H7 (cell line): ENCODE measurements around the gene THNSL1. TPM values are rescaled to one million over a fixed set of nuclear protein-coding genes. Genes with fewer than 3 reads are reported as not detected.
A peak's percentile ranks its signal among the peaks of the same experiment; 100 is the strongest.

Experiments
- DNase-seq: peaks from one replicate; pipeline ENCODE4 v3.0.0; 2012
- H3K27me3 ChIP-seq: 2 replicates; pipeline ENCODE4 v1.6.0; 2011; ENCODE audit warnings: mild to moderate bottlenecking, low read length; ENCODE audit not compliant: control insufficient read depth, insufficient read depth
- H3K36me3 ChIP-seq: replicated peaks from 2 replicates; pipeline ENCODE4 v1.5.1; 2011; ENCODE audit warnings: low read length; ENCODE audit not compliant: control insufficient read depth, insufficient read depth
- H3K4me3 ChIP-seq: 2 replicates; pipeline ENCODE4 v1.5.1; 2011; ENCODE audit warnings: low read depth, mild to moderate bottlenecking, control low read depth, low read length, moderate library complexity; ENCODE audit not compliant: insufficient read depth
- total RNA-seq: library from RNA; depleted of rRNA; stranded (reverse); fragments of >200 nt; shearing (Covaris generic); gene quantifications from 2 replicates; pipeline ENCODE4 v1.2.3, GENCODE V29; 2014; rRNA removed

THNSL1 gene
- total RNA-seq, 1 experiment from 2014 or later, result 5.9 TPM

DNA sequence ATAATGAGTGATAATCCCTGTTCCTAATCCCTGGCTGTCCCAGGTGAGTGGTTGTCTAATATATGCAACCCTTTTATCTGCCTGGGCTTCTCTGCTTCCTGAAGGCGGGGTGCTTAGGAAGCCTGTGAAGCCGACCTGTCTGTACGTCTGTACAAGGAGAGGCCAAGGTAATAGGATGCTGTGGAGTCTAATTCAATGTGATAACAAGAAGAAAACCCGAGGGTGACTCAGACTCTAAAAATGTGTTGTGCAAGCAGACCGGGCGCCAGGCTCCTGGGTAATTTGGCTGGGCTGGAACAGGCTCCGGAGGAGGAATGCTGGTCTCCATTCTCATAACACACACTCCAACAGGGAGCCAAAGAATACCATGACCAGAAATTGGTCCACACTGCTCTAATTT lies 43.6 kb downstream of the THNSL1 start:
- H3K36me3 ChIP-seq, result no peaks in the 10 kb centered on the region
- no peaks in the 10 kb centered on the region for H3K27me3 ChIP-seq
- no peak overlapping the region for H3K4me3 ChIP-seq
- DNase-seq, result no peak

DNA sequence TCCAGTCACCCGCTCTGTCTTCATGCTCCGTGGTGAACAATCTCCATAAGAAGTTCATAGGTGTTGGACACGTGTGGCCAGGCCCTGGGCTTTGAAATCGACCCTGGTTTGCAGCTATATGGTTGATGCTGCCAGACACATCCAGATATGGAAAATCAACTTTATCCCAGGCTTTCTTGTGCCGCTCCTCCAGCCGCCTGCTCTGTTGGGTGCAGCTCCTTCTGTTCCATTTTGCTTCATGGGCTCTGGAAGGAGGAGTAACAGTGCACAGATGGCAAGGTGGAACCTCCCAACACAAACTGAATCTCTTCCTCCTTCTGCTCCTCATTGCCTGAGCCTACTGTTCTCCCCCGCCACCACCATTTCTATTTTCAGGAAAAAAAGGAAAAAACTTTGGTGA lies 44.7 kb downstream of the THNSL1 start:
- Histone ChIP-seq H3K4me3 (no peak overlapping the region), H3K36me3 (no peaks in the 10 kb centered on the region), H3K27me3 (no peaks in the 10 kb centered on the region)
- no peak for DNase-seq

DNA sequence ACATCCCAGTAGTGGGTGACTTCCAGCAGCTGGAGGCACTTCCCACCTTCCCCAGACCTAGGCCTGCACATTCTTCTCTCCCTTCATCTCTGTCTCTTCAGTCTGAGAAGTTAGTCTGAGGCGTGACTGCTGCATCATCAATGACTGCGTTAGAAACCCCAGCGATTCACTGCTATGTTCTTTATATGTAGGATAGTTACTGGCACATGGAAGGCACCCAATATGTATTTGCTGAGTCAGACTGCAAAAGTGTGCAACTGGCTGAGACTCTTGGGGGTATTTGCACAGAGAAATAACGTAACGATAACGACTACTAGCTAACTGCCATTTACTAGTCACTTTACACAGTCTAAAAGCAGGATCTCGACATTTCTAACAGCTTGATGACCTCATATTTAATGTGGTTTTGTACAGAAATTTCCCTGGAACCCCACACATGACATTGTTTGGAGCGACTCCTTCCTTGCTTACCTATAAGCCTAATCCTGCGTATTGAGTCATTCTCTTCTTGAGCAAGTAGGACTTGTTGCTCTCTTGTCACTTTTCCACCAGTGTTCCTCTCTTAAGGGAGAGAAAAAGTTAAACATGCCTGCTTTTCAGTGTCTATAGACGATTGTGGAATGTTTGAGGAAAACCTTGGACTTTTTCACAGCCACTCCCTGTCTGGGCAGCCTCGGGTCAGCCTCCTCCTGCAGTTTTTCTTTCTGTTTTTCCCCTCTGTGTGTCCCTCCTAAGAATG lies 45.5 kb downstream of the THNSL1 start:
- H3K4me3 ChIP-seq, result no peak overlapping the region
- H3K36me3 ChIP-seq, result no peaks in the 10 kb centered on the region
- DNase-seq, result no peak
- H3K27me3 ChIP-seq, result no peaks in the 10 kb centered on the region; the same call in 1 of the 2 replicates

DNA sequence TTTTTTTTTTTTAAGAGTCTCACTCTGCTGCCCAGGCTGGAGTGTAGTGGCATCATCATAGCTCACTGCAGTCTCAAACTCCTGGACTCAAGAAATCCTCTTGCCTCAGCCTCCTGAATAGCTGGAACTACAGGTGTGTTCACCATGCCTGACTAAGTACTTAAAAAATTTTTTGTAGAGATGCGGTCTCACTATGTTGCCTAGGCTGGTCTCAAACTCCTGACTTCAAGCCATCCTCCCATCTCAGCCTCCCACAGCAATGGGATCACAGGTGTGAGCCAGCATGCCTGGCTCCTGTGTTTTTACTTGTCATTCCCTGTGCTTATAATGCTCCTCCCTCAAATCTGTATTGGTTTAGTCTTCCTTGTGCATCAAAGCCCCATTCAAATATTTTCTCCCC lies 46.7 kb downstream of the THNSL1 start:
- Histone ChIP-seq H3K36me3 (no peaks in the 10 kb centered on the region), H3K27me3 (peaks cover 3% of the 10 kb centered on the region), H3K4me3 (no peak overlapping the region)
- no peak for DNase-seq

DNA sequence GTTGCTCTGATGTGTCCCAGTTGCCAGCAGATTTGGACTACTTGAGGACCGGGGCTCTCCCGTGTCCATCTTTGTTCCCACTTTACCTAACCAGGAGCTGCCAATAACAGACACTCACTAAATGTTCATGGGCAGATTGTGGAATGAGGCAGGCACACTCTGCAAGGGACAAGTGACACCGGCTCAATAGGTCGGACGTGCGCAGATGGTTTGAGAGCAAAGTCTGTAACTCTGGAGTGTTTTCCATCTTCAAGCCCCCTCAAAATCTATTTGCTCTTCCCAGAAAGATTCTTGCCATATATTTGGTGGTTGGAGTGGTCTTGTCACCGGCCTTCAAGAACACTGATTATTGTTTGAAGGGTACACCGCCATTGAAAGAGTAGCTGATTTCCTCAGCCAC lies 47.2 kb downstream of the THNSL1 start:
- Histone ChIP-seq H3K27me3 (peaks cover 3% of the 10 kb centered on the region), H3K36me3 (no peaks in the 10 kb centered on the region), H3K4me3 (no peak overlapping the region)
- no peak for DNase-seq

DNA sequence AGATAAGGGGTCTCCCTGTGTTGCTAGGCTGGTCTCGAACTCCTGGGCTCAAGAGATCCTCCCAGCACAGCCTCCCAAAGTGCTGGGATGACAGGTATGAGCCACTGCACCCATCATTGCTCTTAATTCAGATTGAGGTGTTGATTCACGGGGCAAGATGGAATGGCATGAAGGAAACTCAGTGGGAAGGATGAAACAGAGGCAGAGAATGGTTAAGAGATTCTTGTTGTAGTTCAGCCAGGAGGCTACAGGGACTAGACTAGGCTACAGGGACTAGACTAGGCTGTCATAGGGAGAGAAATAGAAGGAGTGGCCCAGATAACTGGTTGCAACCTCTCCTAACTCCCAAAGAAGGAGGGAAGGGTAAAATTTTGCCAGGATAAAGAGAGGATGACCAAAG lies 48.0 kb downstream of the THNSL1 start:
- no peaks in the 10 kb centered on the region for H3K36me3 ChIP-seq
- DNase-seq, result no peak
- no peak overlapping the region for H3K4me3 ChIP-seq
- H3K27me3 ChIP-seq, result peaks cover 8% of the 10 kb centered on the region

DNA sequence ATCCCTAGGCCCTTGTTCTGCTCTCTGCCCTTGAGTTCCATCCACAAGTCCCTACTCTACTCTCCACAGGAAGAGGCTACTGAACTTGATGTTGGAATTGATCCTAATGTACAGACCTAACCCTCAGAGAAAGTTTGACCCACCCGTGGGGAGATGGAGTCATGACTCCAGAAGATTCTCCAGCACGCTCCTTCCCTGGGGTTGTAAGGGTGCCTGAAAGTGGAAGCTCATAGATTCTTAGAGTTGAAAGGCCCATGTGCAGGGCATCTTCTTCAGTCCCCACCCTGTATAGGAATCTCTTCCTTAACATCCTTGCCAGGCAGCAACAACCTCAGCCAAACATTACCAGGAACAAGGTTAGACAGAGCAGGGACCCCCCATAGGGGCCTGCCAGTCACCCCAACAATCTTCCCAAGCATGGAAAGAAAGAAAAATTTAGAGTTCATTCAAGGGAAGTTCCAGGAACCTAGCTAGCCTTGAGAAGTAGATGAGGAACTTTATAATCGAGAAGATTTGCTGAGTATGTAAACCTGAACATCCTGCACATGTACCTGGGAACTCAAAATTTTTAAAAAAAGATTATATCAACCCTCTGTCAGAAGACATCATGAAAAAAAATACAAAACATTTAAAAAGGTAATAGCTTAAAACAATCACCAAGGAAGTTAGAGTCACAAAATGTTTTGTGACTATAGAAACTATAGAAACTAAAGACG lies 49.5 kb downstream of the THNSL1 start:
- Histone ChIP-seq H3K4me3 (no peak overlapping the region), H3K27me3 (peaks cover 21% of the 10 kb centered on the region), H3K36me3 (no peaks in the 10 kb centered on the region)
- no peak for DNase-seq

DNA sequence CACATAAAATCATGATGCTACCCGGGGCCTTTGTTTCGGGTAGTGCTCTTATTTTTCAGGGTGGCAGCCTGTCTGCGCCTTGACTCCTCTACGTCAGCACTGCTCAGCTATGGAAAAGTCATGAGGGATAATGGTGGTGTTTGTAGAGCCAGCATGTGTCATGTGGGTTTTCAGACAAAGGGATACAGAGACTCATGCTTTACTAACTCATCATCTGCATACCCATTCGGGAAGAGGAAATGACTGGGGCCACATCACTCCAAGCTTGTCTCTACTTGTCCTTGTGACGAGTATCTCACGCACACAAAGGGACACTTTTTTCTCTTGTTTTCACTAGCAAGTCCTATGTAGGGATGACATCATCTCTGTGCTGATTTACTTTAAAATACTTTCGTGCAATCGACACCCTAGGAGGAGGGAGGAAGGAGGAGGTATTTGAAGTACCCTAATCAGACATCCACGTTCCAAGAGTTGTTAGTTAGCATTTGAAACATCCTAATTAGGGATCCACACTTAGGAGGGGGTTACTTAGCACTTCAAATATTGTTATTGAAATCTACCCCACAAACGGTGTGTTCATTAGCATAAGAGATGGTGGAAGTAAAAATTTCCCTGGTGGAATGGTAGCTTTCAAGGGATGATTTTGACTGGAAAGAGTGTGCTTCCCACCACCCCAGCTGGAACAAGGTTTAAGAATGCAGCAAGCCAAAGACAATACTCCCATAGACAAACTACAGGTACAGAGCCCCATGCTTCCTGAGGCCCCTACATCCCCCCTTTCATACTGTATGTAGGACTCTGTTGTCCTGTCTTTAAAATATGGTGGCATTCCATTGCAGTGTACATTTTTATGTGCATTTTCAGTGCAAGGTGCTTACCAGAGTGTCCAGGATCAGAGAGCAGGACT lies 52.0 kb downstream of the THNSL1 start:
- Histone ChIP-seq H3K36me3 (no peaks in the 10 kb centered on the region), H3K27me3 (peaks cover 23% of the 10 kb centered on the region), H3K4me3 (no peak overlapping the region)
- peak; percentile 11 for DNase-seq

DNA sequence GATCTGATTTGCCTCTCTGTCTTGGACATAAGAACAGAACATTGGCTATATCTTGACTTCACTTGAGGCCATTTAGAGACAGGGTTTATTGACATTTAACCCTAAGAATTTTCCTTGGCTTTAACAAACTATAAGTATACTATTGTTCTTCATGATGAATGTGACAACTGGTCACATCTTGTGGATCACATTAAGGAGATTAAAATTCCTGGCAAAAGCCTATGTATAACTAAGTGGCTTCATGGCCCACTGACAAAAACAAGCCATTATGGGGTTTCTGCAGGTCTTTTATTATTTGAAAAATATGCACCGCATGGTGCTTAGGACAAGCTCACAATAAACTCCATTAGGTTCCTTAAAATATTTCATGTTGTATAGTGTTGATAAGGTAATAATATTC lies 54.8 kb downstream of the THNSL1 start:
- H3K27me3 ChIP-seq, result peaks cover 23% of the 10 kb centered on the region
- H3K4me3 ChIP-seq, result no peak overlapping the region
- DNase-seq, result no peak
- no peaks in the 10 kb centered on the region for H3K36me3 ChIP-seq

DNA sequence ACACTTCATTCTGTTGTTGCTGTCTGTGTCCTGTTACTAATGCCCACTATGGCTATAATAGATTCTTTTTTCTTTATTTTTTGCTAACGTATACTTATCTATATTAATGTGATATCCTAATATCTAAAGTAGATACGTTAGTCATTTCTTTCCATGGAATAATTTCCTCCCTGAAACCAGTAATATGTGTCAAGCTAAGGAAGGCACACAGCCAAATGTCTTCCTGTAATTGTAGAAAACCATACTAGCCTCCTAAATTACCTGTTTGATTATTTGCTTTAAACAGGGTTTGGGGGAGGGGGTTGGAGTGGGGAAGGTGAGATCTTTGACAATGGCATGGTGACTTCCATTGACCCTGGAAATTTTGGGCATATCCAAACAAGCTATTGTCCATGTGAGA lies 56.4 kb downstream of the THNSL1 start:
- peaks cover 23% of the 10 kb centered on the region for H3K27me3 ChIP-seq

DNA sequence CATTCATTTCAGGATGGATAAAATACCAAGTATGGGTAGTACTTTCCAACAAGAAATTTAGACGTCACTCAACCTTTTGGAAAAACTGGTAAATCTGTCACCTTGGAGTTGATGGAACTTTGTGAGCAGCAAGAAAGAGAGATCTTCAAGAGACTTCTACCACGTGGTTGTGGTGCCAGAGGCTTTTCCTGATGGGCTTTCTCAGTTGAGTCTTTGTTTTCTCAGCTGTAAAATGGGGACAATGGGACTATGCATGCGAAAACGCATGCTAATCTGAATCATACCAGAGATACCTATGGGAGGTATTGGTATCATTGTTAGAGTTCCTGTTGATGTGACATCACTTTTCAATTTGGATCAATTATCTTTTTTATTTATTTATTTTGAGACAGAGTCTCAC lies 59.4 kb downstream of the THNSL1 start:
- Histone ChIP-seq H3K27me3 (peaks cover 4% of the 10 kb centered on the region; the same call in 1 of the 2 replicates), H3K36me3 (no peaks in the 10 kb centered on the region)

More for the DNA sequence above, 56.4 kb downstream of the THNSL1 start:
- no peaks in the 10 kb centered on the region for H3K36me3 ChIP-seq
- H3K4me3 ChIP-seq, result no peak overlapping the region
- DNase-seq, result no peak

More for the DNA sequence above, 59.4 kb downstream of the THNSL1 start:
- H3K4me3 ChIP-seq, result no peak overlapping the region
- DNase-seq, result no peak

Other genes starting within 250 kb of the THNSL1 start
- 12.5 and 13.4 TPM in 2 replicates for gene PRTFDC1, start 64.0 kb upstream of the THNSL1 start, total RNA-seq
- gene ENKUR, start 454 bp upstream of the THNSL1 start, total RNA-seq, result not detected in 2 replicates
- 0.35 and 0.44 TPM in 2 replicates for gene GPR158, start 158.4 kb downstream of the THNSL1 start, total RNA-seq